ENCODE results near the gene LRRC2. TPM values are rescaled to one million over a fixed set of nuclear protein-coding genes. Genes with fewer than 3 reads are reported as not detected.

Gene LRRC2
- total and polyA plus RNA-seq, 9 of the 15 experiments (the other 6 are each of a cell fraction or from before 2014, with no cell fraction given) = 0.01 to 0.04 (median 0.03) TPM; not detected in 5

GRCh38 chr3:46516521-46516920 is 49.6 kb downstream of the LRRC2 start (continued):
- TF ChIP-seq ZNF592 (IDR thresholded peaks at IDR 0.05) = 0 out of 2 replicates have a peak, but pooled peaks have one; percentile 35

- intact Hi-C loops (cut with micrococcal nuclease) (no loop called here), in situ Hi-C loops (cut with MboI) (no loop called here)
- no peaks in the 10 kb centered on the region for H3K27me3 ChIP-seq (ENCODE audit: control insufficient read depth in 2 of 2, insufficient read depth in 2 of 2, low read length in 2 of 2)
- H3K27ac ChIP-seq (ENCODE audit: extremely low read depth, low read depth, low read length) = no peak overlapping the region
- 67% methylated on average over 2 of the region's 2 CpGs for WGBS (ENCODE audit: insufficient coverage, low coverage, missing lambda C conversion rate)
- FAIRE-seq (no peak), ATAC-seq (no peak), DNase-seq (ENCODE audit: extremely low read depth in 1 of 4, low spot score in 3 of 4) (no peak)
- H3K4me1 ChIP-seq (replicated peaks in 1 of 2; ENCODE audit: control insufficient read depth in 2 of 2, insufficient read depth in 2 of 2, low read length in 2 of 2) = peaks cover 25 to 63% of the 10 kb centered on the region in 2 experiments
- H4K20me1 ChIP-seq (replicated peaks; ENCODE audit: control insufficient read depth, insufficient read depth, low read length) = no peaks in the 10 kb centered on the region
- POLR2A ChIA-PET = interaction anchor here (0.6 to 2.1 kb wide), 3 partner anchors 10 to 118 kb away, joined by 3 to 8 read pairs (median 3); no protein-coding TSS in a partner anchor
- H3K4me3 ChIP-seq = no peak overlapping the region
- no peaks in the 10 kb centered on the region for H3K36me3 ChIP-seq (ENCODE audit: control insufficient read depth, insufficient read depth, low read length)
- H3K9ac ChIP-seq (ENCODE audit: insufficient read depth in 1 of 2, low read depth in 2 of 2, low read length in 2 of 2) = no peak overlapping the region
- H2AFZ ChIP-seq (ENCODE audit: low read depth, low read length) = peak overlapping the region; percentile 74
- no TSS peak for BruUV-seq (replicated peaks)
- H3K79me2 ChIP-seq (ENCODE audit: control insufficient read depth, insufficient read depth, low read length) = no peaks in the 10 kb centered on the region
- H3K9me3 ChIP-seq (replicated peaks; ENCODE audit: control insufficient read depth, insufficient read depth, low read depth, low read length) = no peaks in the 10 kb centered on the region
- H3K9me1 ChIP-seq (ENCODE audit: control insufficient read depth, insufficient read depth, low read length) = no peaks in the 10 kb centered on the region
- no peak overlapping the region for H3K4me2 ChIP-seq (ENCODE audit: insufficient read depth, low read length)
- CTCF ChIA-PET (ENCODE audit: low intra/inter-chr PET ratio) = no interaction called here
- TF ChIP-seq SIN3A (IDR thresholded peaks at IDR 0.05; ENCODE audit: borderline replicate concordance in 2 of 2, control insufficient read depth in 1 of 2, low read depth in 2 of 2, low read length in 2 of 2) = no peak
- TF ChIP-seq THAP7 (CRISPR knock-in tag; IDR thresholded peaks at IDR 0.05) = no peak
- no peak for TF ChIP-seq MYBL2 (IDR thresholded peaks at IDR 0.05; ENCODE audit: low read depth)
- no peak for TF ChIP-seq MYBL2 (CRISPR knock-in tag; IDR thresholded peaks at IDR 0.05; ENCODE audit: borderline replicate concordance)
- TF ChIP-seq PRDM10 (IDR thresholded peaks at IDR 0.05; ENCODE audit: partially characterized antibody) = no peak
- no peak for TF ChIP-seq CBX5 (IDR thresholded peaks at IDR 0.05; ENCODE audit: borderline replicate concordance, low read depth)
- peak; percentile 52; the same call in 1 of the 2 replicates for TF ChIP-seq SMARCA4 (IDR thresholded peaks at IDR 0.05)
- no peak for TF ChIP-seq TAF7 (tag; IDR thresholded peaks at IDR 0.05)
- no peak for TF ChIP-seq ZNF146 (CRISPR knock-in tag; IDR thresholded peaks at IDR 0.05; ENCODE audit: unreplicated experiment)
- peak; percentile 31 for TF ChIP-seq MEIS2 (IDR thresholded peaks at IDR 0.05; ENCODE audit: partially characterized antibody)
- TF ChIP-seq HDAC6 (IDR thresholded peaks at IDR 0.05; ENCODE audit: low read depth, low read length) = no peak
These were observed 53.8 kb downstream of the LRRC2 start for GRCh38 chr3:46512191-46512749.
